Measurements from ENCODE around the gene PUDP. TPM values are rescaled to one million over a fixed set of nuclear protein-coding genes. Genes with fewer than 3 reads are reported as not detected.

Gene PUDP
- total and polyA plus RNA-seq, 2 experiments from 2014 or later = 22.6 to 32.8 TPM

- no peak for DNase-seq (ENCODE audit: low spot score)
- no peaks in the 10 kb centered on the region for H3K9me3 ChIP-seq (ENCODE audit: low read depth)
- no peaks in the 10 kb centered on the region for H3K79me2 ChIP-seq
- WGBS (ENCODE audit: low lambda C conversion rate, missing lambda C conversion rate) = 72% methylated on average over 21 of the region's 21 CpGs
- no peaks in the 10 kb centered on the region for H4K20me1 ChIP-seq (ENCODE audit: insufficient read depth, poor library complexity, severe bottlenecking)
- no peak for TF ChIP-seq EZH2 (IDR thresholded peaks at IDR 0.05; ENCODE audit: borderline replicate concordance)
- no peak for TF ChIP-seq EZH2phosphoT487 (IDR thresholded peaks at IDR 0.05; ENCODE audit: low read depth, severe bottlenecking, unreplicated experiment)
- TF ChIP-seq CTCF (IDR thresholded peaks at IDR 0.05; ENCODE audit: poor library complexity) = no peak
- no peak overlapping the region for H3K27ac ChIP-seq
- no peaks in the 10 kb centered on the region for H3K9me2 ChIP-seq (replicated peaks; ENCODE audit: insufficient read depth)
- no peak overlapping the region for H3K4me2 ChIP-seq
- no peaks in the 10 kb centered on the region for H3K36me3 ChIP-seq (replicated peaks; ENCODE audit: insufficient read depth, low read depth)
- no peaks in the 10 kb centered on the region for H3K27me3 ChIP-seq
- no peak overlapping the region for H3K4me3 ChIP-seq
- no peak overlapping the region for H2AFZ ChIP-seq
- H3K4me1 ChIP-seq (ENCODE audit: insufficient read depth) = no peaks in the 10 kb centered on the region
These were observed 64.2 kb downstream of the PUDP start for GRCh38 chrX:7083468-7084396.

GRCh38 chrX:7083021-7083420, 64.9 kb downstream of the PUDP start:
- WGBS (ENCODE audit: low lambda C conversion rate, missing lambda C conversion rate) = 81% methylated on average over 1 of the region's 1 CpG
- no peak overlapping the region for H3K4me3 ChIP-seq
- TF ChIP-seq EZH2 (IDR thresholded peaks at IDR 0.05; ENCODE audit: borderline replicate concordance) (no peak), EZH2phosphoT487 (IDR thresholded peaks at IDR 0.05; ENCODE audit: low read depth, severe bottlenecking, unreplicated experiment) (no peak), CTCF (IDR thresholded peaks at IDR 0.05; ENCODE audit: poor library complexity) (no peak)
- no peak overlapping the region for H2AFZ ChIP-seq
- H3K27me3 ChIP-seq = no peaks in the 10 kb centered on the region
- no peaks in the 10 kb centered on the region for H3K9me2 ChIP-seq (replicated peaks; ENCODE audit: insufficient read depth)
- no peaks in the 10 kb centered on the region for H3K36me3 ChIP-seq (replicated peaks; ENCODE audit: insufficient read depth, low read depth)
- H3K27ac ChIP-seq = no peak overlapping the region
- no peaks in the 10 kb centered on the region for H3K4me1 ChIP-seq (ENCODE audit: insufficient read depth)
- DNase-seq (ENCODE audit: low spot score) = no peak
- H4K20me1 ChIP-seq (ENCODE audit: insufficient read depth, poor library complexity, severe bottlenecking) = no peaks in the 10 kb centered on the region
- no peak overlapping the region for H3K4me2 ChIP-seq
- H3K79me2 ChIP-seq = no peaks in the 10 kb centered on the region
- H3K9me3 ChIP-seq (ENCODE audit: low read depth) = no peaks in the 10 kb centered on the region

GRCh38 chrX:7082556-7082955, 65.4 kb downstream of the PUDP start:
- no peaks in the 10 kb centered on the region for H3K9me2 ChIP-seq (replicated peaks; ENCODE audit: insufficient read depth)
- no peak overlapping the region for H3K4me2 ChIP-seq
- H3K79me2 ChIP-seq = no peaks in the 10 kb centered on the region
- no peak for DNase-seq (ENCODE audit: low spot score)
- no peaks in the 10 kb centered on the region for H3K36me3 ChIP-seq (replicated peaks; ENCODE audit: insufficient read depth, low read depth)
- H3K27me3 ChIP-seq = no peaks in the 10 kb centered on the region
- no peaks in the 10 kb centered on the region for H3K4me1 ChIP-seq (ENCODE audit: insufficient read depth)
- no peaks in the 10 kb centered on the region for H4K20me1 ChIP-seq (ENCODE audit: insufficient read depth, poor library complexity, severe bottlenecking)
- H3K9me3 ChIP-seq (ENCODE audit: low read depth) = no peaks in the 10 kb centered on the region
- no peak for TF ChIP-seq CTCF (IDR thresholded peaks at IDR 0.05; ENCODE audit: poor library complexity)
- no peak for TF ChIP-seq EZH2phosphoT487 (IDR thresholded peaks at IDR 0.05; ENCODE audit: low read depth, severe bottlenecking, unreplicated experiment)
- no peak for TF ChIP-seq EZH2 (IDR thresholded peaks at IDR 0.05; ENCODE audit: borderline replicate concordance)
- no peak overlapping the region for H3K27ac ChIP-seq
- H3K4me3 ChIP-seq = no peak overlapping the region
- H2AFZ ChIP-seq = no peak overlapping the region
- WGBS (ENCODE audit: low lambda C conversion rate, missing lambda C conversion rate) = 69% methylated on average over 5 of the region's 5 CpGs
